Prostate gland (tissue), 2 donors: ENCODE data around the gene SLC5A6.

Experiments
- CTCF ChIP-seq, 4 experiments: fragments of 200-600 bp in 2 of 4; fragments of 450-650 bp in 2 of 4; sonication (generic) in 2 of 4; IDR thresholded peaks; 1 replicate in 3 of 4; 2 replicates in 1 of 4; pipeline ENCODE4 v1.5.1; 2016 to 2019; ENCODE audit warnings: antibody characterized with exemption in 4 of 4, mild to moderate bottlenecking in 2 of 4, moderate library complexity in 2 of 4
- POLR2AphosphoS5 ChIP-seq: sonication (generic); formaldehyde crosslinking; IDR thresholded peaks from one replicate; pipeline ENCODE4 v1.6.1; 2017; ENCODE audit warnings: antibody characterized with exemption

GRCh38 chr2:27250652-27251379, 38.7 kb upstream of the SLC5A6 start:
- no peak for TF ChIP-seq CTCF (IDR thresholded peaks at IDR 0.05)
- TF ChIP-seq POLR2AphosphoS5, result no peak
